Mesodermal cell (in vitro differentiated cells): ENCODE measurements around the gene EPB41L4A.

Source experiments
- H3K27ac ChIP-seq: 2 replicates; pipeline ENCODE4 v1.7.0; 2013; ENCODE audit warnings: mild to moderate bottlenecking, low read depth, low read length, moderate library complexity; ENCODE audit not compliant: severe bottlenecking
- H3K36me3 ChIP-seq: 2 replicates; pipeline ENCODE4 v1.7.1; 2013; ENCODE audit warnings: mild to moderate bottlenecking, low read length, moderate library complexity; ENCODE audit not compliant: control insufficient read depth, insufficient read depth
- H3K4me1 ChIP-seq: one replicate; pipeline ENCODE4 v1.7.1; 2013; ENCODE audit warnings: mild to moderate bottlenecking, low read length; ENCODE audit not compliant: insufficient read depth, control insufficient read depth, poor library complexity, severe bottlenecking
- H3K4me3 ChIP-seq: 2 replicates; pipeline ENCODE4 v1.7.0; 2013; ENCODE audit warnings: low read length, control low read depth, mild to moderate bottlenecking; ENCODE audit not compliant: insufficient read depth, poor library complexity, severe bottlenecking; ENCODE audit errors: extremely low read depth
- H3K9me3 ChIP-seq: 2 replicates; pipeline ENCODE4 v1.7.1; 2013; ENCODE audit warnings: mild to moderate bottlenecking, low read length, moderate library complexity; ENCODE audit not compliant: control insufficient read depth
- WGBS, 2 experiments: methylation state at CpG; one replicate each; pipeline ENCODE4 v1.1.5; 2013; ENCODE audit warnings: missing lambda C conversion rate in 2 of 2; ENCODE audit not compliant: insufficient coverage in 2 of 2; 5-methylcytosine and 5-hydroxymethylcytosine counted together

EPB41L4A gene

GRCh38 chr5:112192866-112193265, 226.2 kb downstream of the EPB41L4A start:
- H3K4me1 ChIP-seq, result no peaks in the 10 kb centered on the region
- H3K27ac ChIP-seq, result no peak overlapping the region
- no peak overlapping the region for H3K4me3 ChIP-seq
- WGBS, 2 experiments, result 100% methylated on average over 1 to 2 of the region's 3 CpGs
- H3K36me3 ChIP-seq, result no peaks in the 10 kb centered on the region
- H3K9me3 ChIP-seq, result no peaks in the 10 kb centered on the region

DNA sequence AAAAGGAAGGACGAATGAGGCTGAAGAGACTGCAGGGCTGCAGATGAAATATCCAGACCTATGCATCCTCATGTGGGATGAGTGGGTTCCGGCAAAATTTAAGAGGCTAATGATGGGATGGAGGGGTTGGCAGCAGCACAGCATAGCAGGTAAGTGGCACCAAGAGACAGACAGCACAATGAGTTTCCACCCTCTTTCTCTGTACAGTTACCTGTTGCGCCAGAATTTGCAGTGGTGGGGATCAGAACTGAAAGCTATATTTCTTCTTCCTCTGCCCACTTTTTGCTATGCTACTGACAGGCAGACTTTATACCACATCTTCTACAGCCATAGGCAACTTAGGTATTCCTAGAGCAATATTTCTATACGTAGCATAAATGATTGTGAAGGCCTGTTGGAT, 227.0 kb downstream of the EPB41L4A start:
- Histone ChIP-seq H3K27ac (no peak overlapping the region), H3K4me3 (no peak overlapping the region), H3K9me3 (no peaks in the 10 kb centered on the region), H3K36me3 (no peaks in the 10 kb centered on the region), H3K4me1 (no peaks in the 10 kb centered on the region)
- 79 to 90% methylated on average over 3 of the region's 4 CpGs for WGBS, 2 experiments

DNA sequence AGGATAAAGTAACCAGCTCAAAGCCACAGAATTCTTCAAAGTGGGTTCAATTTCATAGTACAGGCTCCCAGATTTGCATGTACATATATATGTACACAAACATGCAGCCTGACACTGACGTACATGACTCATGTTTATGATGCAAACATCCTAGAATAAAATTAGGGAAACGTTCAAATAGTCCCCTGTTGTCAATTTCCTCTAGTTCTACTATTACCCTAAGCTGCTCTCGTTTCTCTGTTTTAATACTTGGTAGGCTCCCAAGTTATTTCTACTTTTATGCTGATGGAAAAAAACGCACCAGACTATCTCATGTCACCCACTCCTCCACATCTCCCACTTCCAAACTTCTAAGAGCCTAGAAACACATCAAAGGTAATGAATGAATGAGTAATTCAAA, 229.7 kb downstream of the EPB41L4A start:
- H3K36me3 ChIP-seq, result no peaks in the 10 kb centered on the region

GRCh38 chr5:112186401-112186990, 232.6 kb downstream of the EPB41L4A start:
- 100% methylated on average over 1 of the region's 4 CpGs for WGBS, 2 experiments
- no peak overlapping the region for H3K27ac ChIP-seq
- H3K36me3 ChIP-seq, result no peaks in the 10 kb centered on the region
- no peak overlapping the region for H3K4me3 ChIP-seq
- no peaks in the 10 kb centered on the region for H3K4me1 ChIP-seq
- no peaks in the 10 kb centered on the region for H3K9me3 ChIP-seq

More for the DNA sequence above, 229.7 kb downstream of the EPB41L4A start:
- H3K27ac ChIP-seq, result no peak overlapping the region
- 90% methylated on average over 2 of the region's 4 CpGs for WGBS, 2 experiments
- H3K9me3 ChIP-seq, result no peaks in the 10 kb centered on the region
- H3K4me3 ChIP-seq, result no peak overlapping the region
- H3K4me1 ChIP-seq, result no peaks in the 10 kb centered on the region

GRCh38 chr5:112183874-112184273, 235.2 kb downstream of the EPB41L4A start:
- no peaks in the 10 kb centered on the region for H3K4me1 ChIP-seq
- no peaks in the 10 kb centered on the region for H3K36me3 ChIP-seq
- WGBS, 2 experiments, result 81 to 94% methylated on average over 4 to 6 of the region's 8 CpGs
- H3K9me3 ChIP-seq, result no peaks in the 10 kb centered on the region
- H3K4me3 ChIP-seq, result no peak overlapping the region
- H3K27ac ChIP-seq, result no peak overlapping the region

- 71 to 77% methylated on average over 2 to 4 of the region's 8 CpGs for WGBS, 2 experiments
- Histone ChIP-seq H3K27ac (no peak overlapping the region), H3K9me3 (no peaks in the 10 kb centered on the region)
Observed at GRCh38 chr5:112183103-112183711, 235.9 kb downstream of the EPB41L4A start.

DNA sequence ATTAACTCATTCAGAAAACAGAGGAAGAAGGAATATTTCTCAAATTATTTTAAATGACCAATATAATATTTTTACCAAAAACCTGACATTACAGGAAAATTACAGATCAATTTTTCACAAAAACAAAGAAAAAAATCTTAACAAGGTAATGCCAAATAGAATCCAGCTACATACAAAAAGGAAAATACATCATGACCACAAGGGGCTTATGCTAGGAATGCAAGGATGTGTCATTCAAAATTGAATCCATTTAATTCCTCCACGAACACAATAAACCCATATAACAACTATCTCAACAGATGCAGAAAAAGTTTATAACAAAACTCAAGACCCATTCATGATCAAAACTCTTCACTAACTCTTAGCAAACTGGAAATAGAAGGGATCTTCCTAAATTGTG, 239.8 kb downstream of the EPB41L4A start:
- WGBS, 2 experiments, result no CpG with 5 or more reads among the region's 1 CpG

More at GRCh38 chr5:112183103-112183711, 235.9 kb downstream of the EPB41L4A start:
- Histone ChIP-seq H3K4me3 (no peak overlapping the region), H3K36me3 (no peaks in the 10 kb centered on the region), H3K4me1 (no peaks in the 10 kb centered on the region)

DNA sequence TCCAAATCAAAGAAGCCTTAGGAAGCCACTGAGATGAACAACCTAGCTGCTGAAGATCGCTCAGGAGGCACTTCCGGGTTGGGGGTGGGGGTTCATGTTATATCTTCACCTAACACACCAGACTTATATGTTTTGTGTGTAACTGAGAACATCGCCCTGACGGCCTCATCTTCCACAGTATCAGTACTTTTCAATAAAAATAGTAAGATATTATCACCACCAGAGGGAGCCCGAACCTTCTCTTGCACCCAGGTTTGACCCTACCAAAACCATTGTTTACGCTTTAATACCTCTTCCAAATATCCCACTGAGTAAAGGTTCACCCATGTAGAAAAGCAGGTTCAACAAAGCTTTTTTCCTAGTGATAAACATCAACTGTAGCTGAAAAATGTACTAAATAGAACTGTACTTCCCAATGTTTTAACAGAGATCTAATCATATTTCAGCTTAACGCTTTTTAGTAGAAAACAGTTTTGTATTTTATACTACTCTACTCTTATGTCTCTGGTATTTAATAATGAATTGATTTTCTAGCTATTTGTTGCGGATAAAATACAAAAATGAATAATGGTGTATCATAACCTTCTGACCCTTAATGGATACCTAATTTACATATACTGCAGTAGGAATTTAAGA, 244.0 kb downstream of the EPB41L4A start:
- no peaks in the 10 kb centered on the region for H3K4me1 ChIP-seq
- H3K36me3 ChIP-seq, result no peaks in the 10 kb centered on the region
- H3K27ac ChIP-seq, result no peak overlapping the region
- H3K4me3 ChIP-seq, result no peak overlapping the region
- WGBS, 2 experiments, result 33% methylated on average over 1 of the region's 8 CpGs; no CpG with 5 or more reads in 1 of the 2 experiments
- no peaks in the 10 kb centered on the region for H3K9me3 ChIP-seq

More for the DNA sequence above, 239.8 kb downstream of the EPB41L4A start:
- H3K4me1 ChIP-seq, result no peaks in the 10 kb centered on the region
- no peak overlapping the region for H3K27ac ChIP-seq
- no peak overlapping the region for H3K4me3 ChIP-seq
- H3K36me3 ChIP-seq, result no peaks in the 10 kb centered on the region
- no peaks in the 10 kb centered on the region for H3K9me3 ChIP-seq

DNA sequence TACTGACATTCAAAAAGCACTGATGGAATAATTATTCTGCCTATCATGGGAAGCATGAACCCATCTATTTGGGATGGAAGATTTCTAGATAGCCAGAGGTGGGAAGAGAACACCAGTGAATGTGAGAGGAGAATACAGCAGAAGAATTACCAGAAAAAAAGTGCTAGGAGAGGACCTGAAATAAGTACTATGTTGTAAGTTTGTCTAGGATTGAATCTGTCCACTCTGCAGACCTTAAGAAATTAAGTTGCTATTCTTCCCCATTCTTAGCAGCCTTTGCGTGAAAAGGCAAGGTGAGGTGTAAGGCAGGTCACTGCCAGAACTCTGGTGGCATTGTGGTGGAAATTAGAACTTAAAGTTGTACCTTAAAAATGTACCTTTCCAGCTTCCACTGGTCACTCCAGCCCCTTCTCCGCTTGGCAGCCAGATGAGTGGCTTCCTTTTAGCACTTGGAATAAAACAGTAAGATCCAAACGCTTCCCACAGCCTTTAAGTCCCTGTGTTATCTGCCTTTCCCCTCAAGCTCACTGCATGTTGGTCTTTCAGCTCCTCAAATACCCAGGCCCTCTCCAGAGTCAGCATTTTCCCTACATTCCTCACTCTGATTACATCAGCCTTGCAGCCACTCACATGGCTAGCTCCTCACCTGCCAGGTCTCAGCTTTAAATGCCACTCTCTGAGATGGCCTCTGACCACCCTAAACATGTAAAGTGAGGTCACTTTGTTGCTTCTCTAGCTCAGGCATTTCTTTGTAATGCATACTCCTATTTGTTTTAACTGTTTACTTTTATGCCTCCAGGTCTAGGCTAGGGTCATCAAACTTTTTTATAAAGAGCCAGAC, 253.0 kb downstream of the EPB41L4A start:
- peaks cover 60% of the 10 kb centered on the region for H3K36me3 ChIP-seq
- WGBS, 2 experiments, result 63 to 73% methylated on average over 2 to 3 of the region's 3 CpGs
- H3K27ac ChIP-seq, result peak overlapping the region; percentile 77
- H3K4me3 ChIP-seq, result no peak overlapping the region
- H3K9me3 ChIP-seq, result no peaks in the 10 kb centered on the region
- H3K4me1 ChIP-seq, result peaks cover 10% of the 10 kb centered on the region

DNA sequence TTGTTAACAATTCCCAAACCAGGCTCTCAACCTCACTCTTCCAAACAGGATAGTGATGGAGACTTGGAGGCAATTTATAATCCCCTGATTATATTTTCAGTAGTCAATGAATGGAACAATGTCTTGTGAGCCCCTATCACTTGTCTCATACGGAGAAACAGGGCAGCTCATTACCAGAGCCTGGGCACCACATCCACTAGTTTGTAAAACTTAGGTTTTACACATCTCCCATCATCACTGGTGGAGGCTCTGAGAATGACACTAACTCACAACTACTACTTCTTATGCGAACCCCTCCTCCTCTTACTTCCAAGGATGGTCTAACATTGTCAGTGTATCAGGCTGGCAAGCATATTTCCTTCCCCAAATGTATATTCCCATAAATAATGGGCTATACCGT, 253.7 kb downstream of the EPB41L4A start:
- no peak overlapping the region for H3K4me3 ChIP-seq
- 73 to 100% methylated on average over 2 of the region's 3 CpGs for WGBS, 2 experiments
- no peaks in the 10 kb centered on the region for H3K9me3 ChIP-seq
- peaks cover 10% of the 10 kb centered on the region for H3K4me1 ChIP-seq
- H3K36me3 ChIP-seq, result peaks cover 60% of the 10 kb centered on the region
- H3K27ac ChIP-seq, result peak overlapping the region; percentile 77
